GM18507 (cell line): ENCODE measurements around the gene RBM47.

Experiments
- DNase-seq: peaks from one replicate; pipeline ENCODE4 v3.0.0; 2011; ENCODE audit warnings: low read depth; ENCODE audit not compliant: insufficient read length; ENCODE audit errors: extremely low spot score
- FAIRE-seq: peaks from 2 replicates; lab custom pipeline; 2011; peaks lifted over from hg19 to GRCh38; lab: Jason Lieb, UNC

Gene RBM47

GRCh38 chr4:40594261-40595178 lies 35.1 kb downstream of the RBM47 start:
- FAIRE-seq (no peak), DNase-seq (no peak)

DNA sequence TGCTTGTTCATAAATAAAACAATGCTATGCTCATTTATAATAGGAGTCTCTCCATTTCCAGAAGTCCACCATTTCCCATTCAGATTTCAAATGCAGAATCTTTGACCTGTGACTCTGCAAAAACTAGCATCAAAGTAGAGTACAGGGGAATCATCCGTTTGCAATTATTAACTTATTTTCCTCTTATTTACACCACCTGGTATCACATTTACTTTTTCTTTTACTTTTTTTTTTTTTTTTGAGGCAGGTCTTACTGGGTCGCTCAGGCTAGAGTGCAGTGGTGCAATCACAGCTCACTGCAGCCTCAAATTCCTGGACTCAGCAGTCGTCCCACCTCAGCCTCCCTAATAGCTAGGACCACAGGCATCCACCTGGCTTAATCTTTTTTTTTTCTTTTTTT lies 37.6 kb downstream of the RBM47 start:
- FAIRE-seq = no peak
- no peak for DNase-seq

- DNase-seq (no peak), FAIRE-seq (no peak)
These were observed 41.8 kb downstream of the RBM47 start for GRCh38 chr4:40587826-40588225.

- FAIRE-seq (no peak), DNase-seq (no peak)
These were observed 42.3 kb downstream of the RBM47 start for GRCh38 chr4:40587351-40587750.

GRCh38 chr4:40586729-40587128 lies 42.9 kb downstream of the RBM47 start:
- FAIRE-seq = no peak
- DNase-seq = no peak

GRCh38 chr4:40586034-40586433 lies 43.6 kb downstream of the RBM47 start:
- DNase-seq (no peak), FAIRE-seq (no peak)

GRCh38 chr4:40585201-40585799 lies 44.4 kb downstream of the RBM47 start:
- FAIRE-seq (no peak), DNase-seq (no peak)

DNA sequence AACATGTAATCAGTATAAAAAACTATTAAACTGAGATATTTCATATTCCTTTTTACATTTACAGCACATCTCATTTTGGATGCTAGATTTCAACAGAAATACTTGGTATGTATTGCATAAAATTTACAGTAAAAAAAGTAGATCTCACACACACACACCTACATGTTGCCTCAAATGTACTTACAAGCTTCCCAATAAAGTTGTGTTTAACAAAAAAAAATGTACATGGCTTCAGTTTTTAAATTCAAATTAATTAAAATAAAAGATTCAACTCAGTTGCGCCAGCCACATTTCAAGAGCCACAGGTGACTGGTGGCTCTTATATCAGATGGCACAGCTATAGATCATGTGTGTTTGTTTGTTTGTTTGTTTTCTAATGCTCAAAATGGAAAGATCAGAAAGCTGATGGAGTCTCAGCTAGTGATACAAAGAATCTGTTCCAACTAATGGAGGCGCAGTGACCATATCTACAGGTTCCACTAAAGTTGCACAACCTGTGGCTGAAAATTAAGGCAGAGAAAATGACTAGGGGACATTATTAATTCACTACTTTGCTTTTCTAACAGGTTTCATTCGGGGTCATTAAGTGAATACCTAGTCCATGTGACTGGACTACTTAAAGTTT lies 45.0 kb downstream of the RBM47 start:
- FAIRE-seq (no peak), DNase-seq (no peak)

DNA sequence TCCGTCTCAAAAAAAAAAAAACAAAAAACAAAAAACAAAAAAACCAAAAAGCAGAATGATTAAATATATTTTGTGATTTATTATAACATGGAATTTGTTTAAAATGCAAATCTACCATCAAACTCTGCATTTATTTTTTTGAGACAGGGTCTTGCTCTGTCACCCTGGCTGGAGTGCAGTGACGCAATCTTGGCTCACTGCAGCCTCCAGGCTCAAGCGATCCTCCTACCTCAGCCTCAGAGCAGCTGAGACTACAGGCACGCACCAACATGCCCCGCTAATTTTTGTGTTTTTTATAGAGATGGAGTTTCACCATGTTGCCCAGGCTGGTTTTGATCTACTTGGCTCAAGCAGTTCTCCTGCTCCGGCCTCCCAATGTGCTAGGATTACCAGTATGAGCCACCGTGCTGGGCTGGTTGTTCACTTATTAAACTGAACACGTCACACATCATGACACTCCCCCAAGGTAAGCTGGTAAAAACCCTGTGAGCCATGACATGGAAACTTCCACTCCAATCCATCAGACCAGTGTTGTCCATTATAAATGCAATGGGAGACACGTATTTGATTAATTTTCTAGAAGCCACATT lies 45.7 kb downstream of the RBM47 start:
- DNase-seq = no peak
- no peak for FAIRE-seq

GRCh38 chr4:40582413-40582812 lies 47.3 kb downstream of the RBM47 start:
- DNase-seq (no peak), FAIRE-seq (no peak)

DNA sequence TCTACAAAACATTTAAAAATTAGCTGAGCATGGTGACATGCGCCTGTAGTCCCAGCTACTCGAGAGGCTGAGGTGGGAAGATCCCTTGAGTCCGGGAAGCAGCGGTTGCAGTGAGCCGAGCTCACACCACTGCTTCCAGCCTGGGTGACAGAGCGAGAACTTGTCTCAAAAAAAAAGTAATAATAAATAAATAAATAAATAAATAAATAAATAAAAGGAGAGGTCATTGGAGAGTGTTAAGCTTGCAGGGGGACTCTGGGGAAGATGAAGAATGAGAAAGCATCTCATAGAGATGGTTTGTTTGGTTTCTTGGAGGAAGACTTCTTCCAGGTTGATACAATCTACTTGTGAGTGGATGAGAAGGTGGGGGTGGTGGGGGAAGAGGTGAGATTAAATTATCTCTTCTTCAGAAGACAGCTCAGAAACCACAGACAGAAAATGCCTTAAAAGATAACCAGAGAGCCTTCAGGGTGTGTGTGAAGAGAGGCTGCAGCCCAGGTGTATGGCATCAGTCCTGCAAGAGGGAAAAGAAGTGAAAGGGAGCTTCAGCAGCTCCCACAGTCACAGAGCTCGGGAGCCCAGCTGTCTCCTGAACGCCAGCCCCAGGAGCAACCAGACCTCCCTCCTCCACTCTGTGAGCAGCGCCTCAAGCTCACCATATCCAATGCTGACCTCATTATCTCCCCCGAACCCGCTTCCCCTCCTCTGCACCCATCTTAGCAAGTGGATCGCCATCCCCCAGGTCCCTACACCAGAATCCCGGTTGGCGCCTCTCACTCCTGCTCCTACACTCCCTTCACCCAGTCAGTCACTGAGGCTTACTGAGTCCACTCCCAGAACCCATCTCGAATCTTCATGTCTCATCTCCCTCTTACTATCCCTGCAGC lies 48.2 kb downstream of the RBM47 start:
- DNase-seq = no peak
- peak; percentile 21 for FAIRE-seq

DNA sequence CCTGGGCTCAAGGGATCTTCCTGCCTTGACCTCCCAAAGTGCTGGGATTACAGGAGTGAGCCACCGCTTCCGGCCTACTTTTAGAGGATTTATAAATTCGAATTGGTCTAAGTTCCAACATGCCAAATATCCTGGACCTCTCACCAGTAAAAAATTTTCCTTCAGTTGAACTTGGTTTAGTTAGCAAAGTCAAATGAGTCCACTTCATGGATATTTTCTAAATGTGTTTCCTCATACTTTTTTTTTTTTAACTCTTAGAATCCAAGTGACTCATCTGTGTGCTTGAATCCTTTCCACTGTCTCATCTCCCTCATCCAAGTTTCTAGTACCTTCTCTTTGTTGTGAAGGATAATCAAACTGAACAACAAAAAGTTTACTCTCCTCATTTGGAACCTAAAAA lies 49.7 kb downstream of the RBM47 start:
- no peak for DNase-seq
- FAIRE-seq = peak; percentile 21

- no peak for DNase-seq
- peak; percentile 73 for FAIRE-seq
These were observed 51.9 kb downstream of the RBM47 start for GRCh38 chr4:40577588-40578253.

GRCh38 chr4:40576651-40577480 lies 52.8 kb downstream of the RBM47 start:
- FAIRE-seq = peak; percentile 99
- peak; percentile 47 for DNase-seq

- DNase-seq = no peak
- FAIRE-seq = peak; percentile 69
These were observed 53.8 kb downstream of the RBM47 start for GRCh38 chr4:40575846-40576245.

GRCh38 chr4:40573593-40574311 lies 55.9 kb downstream of the RBM47 start:
- no peak for DNase-seq
- FAIRE-seq = peak; percentile 88

- FAIRE-seq = peak; percentile 62
- no peak for DNase-seq
These were observed 56.9 kb downstream of the RBM47 start for GRCh38 chr4:40572692-40573310.
